GM19395 (cell line): ENCODE data around the gene FAM171A1.
A peak's percentile ranks its signal among the peaks of the same experiment; 100 is the strongest.
"Not testable (repeated sequence)": the region's sequence is repeated elsewhere in the genome, so short reads cannot be mapped to it uniquely, and the experiment has no call there.

Source experiments
- ATAC-seq: cut with Tn5 transposase; IDR thresholded peaks from one replicate; pipeline ENCODE4 v1.9.1; 2021; ENCODE audit warnings: mild to moderate bottlenecking, moderate library complexity; ENCODE audit not compliant: unreplicated experiment

The FAM171A1 gene

GRCh38 chr10:15295537-15296325 is 75.4 kb downstream of the FAM171A1 start:
- no peak for ATAC-seq

GRCh38 chr10:15293862-15294842 is 76.9 kb downstream of the FAM171A1 start:
- ATAC-seq, result no peak

- no peak for ATAC-seq
These were observed 80.4 kb downstream of the FAM171A1 start for GRCh38 chr10:15290671-15291070.

GRCh38 chr10:15290150-15290549 is 80.9 kb downstream of the FAM171A1 start:
- no peak for ATAC-seq

GRCh38 chr10:15280974-15281373 is 90.1 kb downstream of the FAM171A1 start:
- no peak for ATAC-seq

- ATAC-seq, result no peak
These were observed 90.6 kb downstream of the FAM171A1 start for GRCh38 chr10:15280462-15280861.

- no peak for ATAC-seq
These were observed 91.9 kb downstream of the FAM171A1 start for GRCh38 chr10:15279236-15279635.

GRCh38 chr10:15278786-15279185 is 92.3 kb downstream of the FAM171A1 start:
- ATAC-seq, result no peak

GRCh38 chr10:15276039-15276438 is 95.0 kb downstream of the FAM171A1 start:
- ATAC-seq, result not testable (repeated sequence)

GRCh38 chr10:15269838-15270237 is 101.3 kb downstream of the FAM171A1 start:
- ATAC-seq, result not testable (repeated sequence)

- no peak for ATAC-seq
These were observed 103.6 kb downstream of the FAM171A1 start for GRCh38 chr10:15267496-15267895.

- no peak for ATAC-seq
These were observed 105.0 kb downstream of the FAM171A1 start for GRCh38 chr10:15266117-15266516.

- no peak for ATAC-seq
These were observed 105.5 kb downstream of the FAM171A1 start for GRCh38 chr10:15265558-15265957.

- no peak for ATAC-seq
These were observed 106.0 kb downstream of the FAM171A1 start for GRCh38 chr10:15265056-15265455.

- no peak for ATAC-seq
These were observed 107.3 kb downstream of the FAM171A1 start for GRCh38 chr10:15263657-15264323.

GRCh38 chr10:15262036-15262713 is 108.9 kb downstream of the FAM171A1 start:
- no peak for ATAC-seq

- no peak for ATAC-seq
These were observed 112.0 kb downstream of the FAM171A1 start for GRCh38 chr10:15259136-15259535.

GRCh38 chr10:15258255-15258654 is 112.8 kb downstream of the FAM171A1 start:
- ATAC-seq, result no peak

- no peak for ATAC-seq
These were observed 115.1 kb downstream of the FAM171A1 start for GRCh38 chr10:15255961-15256360.

GRCh38 chr10:15254808-15255648 is 116.1 kb downstream of the FAM171A1 start:
- ATAC-seq, result peak; percentile 73
